ENCODE measurements around the gene CCR9.

The CCR9 gene

DNA sequence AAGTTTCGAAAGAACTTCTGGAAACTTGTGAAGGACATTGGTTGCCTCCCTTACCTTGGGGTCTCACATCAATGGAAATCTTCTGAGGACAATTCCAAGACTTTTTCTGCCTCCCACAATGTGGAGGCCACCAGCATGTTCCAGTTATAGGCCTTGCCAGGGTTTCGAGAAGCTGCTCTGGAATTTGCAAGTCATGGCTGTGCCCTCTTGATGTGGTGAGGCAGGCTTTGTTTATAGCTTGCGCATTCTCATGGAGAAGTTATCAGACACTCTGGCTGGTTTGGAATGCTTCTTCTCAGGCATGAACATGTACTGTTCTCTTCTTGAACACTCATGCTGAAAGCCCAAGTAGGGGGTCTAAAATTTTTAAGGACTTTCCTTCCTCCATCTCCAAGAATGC is 61.0 kb downstream of the CCR9 start:
- H3K4me2 ChIP-seq (ENCODE audit: low read depth, low read length, poor library complexity, severe bottlenecking), result no peak overlapping the region
- H3K79me2 ChIP-seq (ENCODE audit: insufficient read depth, low read length), result no peaks in the 10 kb centered on the region
- no peaks in the 10 kb centered on the region for H3K9me3 ChIP-seq (ENCODE audit: insufficient read depth, low read depth, low read length)
- H3K27me3 ChIP-seq (ENCODE audit: insufficient read depth, low read length, poor library complexity, severe bottlenecking), result no peaks in the 10 kb centered on the region
- H2AFZ ChIP-seq (ENCODE audit: low read length), result no peak overlapping the region
- H3K9ac ChIP-seq (ENCODE audit: low read depth, low read length, poor library complexity, severe bottlenecking), result no peak overlapping the region
- TF ChIP-seq EZH2phosphoT487 (IDR thresholded peaks at IDR 0.05; ENCODE audit: borderline replicate concordance), result no peak
- TF ChIP-seq, protein P1, sequence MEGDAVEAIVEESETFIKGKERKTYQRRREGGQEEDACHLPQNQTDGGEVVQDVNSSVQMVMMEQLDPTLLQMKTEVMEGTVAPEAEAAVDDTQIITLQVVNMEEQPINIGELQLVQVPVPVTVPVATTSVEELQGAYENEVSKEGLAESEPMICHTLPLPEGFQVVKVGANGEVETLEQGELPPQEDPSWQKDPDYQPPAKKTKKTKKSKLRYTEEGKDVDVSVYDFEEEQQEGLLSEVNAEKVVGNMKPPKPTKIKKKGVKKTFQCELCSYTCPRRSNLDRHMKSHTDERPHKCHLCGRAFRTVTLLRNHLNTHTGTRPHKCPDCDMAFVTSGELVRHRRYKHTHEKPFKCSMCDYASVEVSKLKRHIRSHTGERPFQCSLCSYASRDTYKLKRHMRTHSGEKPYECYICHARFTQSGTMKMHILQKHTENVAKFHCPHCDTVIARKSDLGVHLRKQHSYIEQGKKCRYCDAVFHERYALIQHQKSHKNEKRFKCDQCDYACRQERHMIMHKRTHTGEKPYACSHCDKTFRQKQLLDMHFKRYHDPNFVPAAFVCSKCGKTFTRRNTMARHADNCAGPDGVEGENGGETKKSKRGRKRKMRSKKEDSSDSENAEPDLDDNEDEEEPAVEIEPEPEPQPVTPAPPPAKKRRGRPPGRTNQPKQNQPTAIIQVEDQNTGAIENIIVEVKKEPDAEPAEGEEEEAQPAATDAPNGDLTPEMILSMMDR (conservative IDR thresholded peaks at IDR 0.05; ENCODE audit: low read length), result no peak
- H3K4me1 ChIP-seq (ENCODE audit: insufficient read depth, low read length, poor library complexity, severe bottlenecking), result peaks cover 24% of the 10 kb centered on the region
- H3K4me3 ChIP-seq (ENCODE audit: low read length, poor library complexity, severe bottlenecking), result no peak overlapping the region
- peaks cover 34% of the 10 kb centered on the region; the same call in 1 of the 2 replicates for H3K36me3 ChIP-seq (ENCODE audit: insufficient read depth, low read length)
- H4K20me1 ChIP-seq (ENCODE audit: insufficient read depth, low read length, poor library complexity, severe bottlenecking), result no peaks in the 10 kb centered on the region
- no peaks in the 10 kb centered on the region for H3F3A ChIP-seq (ENCODE audit: low read depth)
- no peaks in the 10 kb centered on the region for H3K9me2 ChIP-seq (replicated peaks; ENCODE audit: low read depth, low read length)

DNA sequence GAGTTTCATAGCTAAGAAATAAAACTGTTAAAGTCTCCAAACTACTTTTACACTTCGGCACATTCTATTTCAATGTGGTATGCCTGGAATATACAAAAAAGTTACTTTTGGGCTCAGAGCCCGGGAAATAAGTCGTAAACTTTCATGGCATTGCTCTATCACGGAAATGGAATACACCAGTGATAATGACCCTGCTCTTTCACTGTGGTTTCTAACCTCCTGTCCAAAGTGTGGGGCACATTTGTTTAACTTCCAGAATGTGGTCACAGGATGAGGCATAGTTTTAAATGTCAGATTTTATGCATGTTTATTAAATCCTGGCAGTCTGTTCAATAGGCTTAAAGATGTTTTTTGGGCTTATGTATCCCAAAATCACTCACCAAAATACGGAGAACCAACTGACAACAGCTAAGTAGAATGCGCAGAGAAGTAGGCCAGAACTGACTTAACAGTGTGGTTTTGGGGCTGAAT is 62.0 kb downstream of the CCR9 start:
- TF ChIP-seq, protein P1 (conservative IDR thresholded peaks at IDR 0.05; ENCODE audit: low read length), result no peak
- TF ChIP-seq EZH2phosphoT487 (IDR thresholded peaks at IDR 0.05; ENCODE audit: borderline replicate concordance), result no peak
- Histone ChIP-seq H3K27me3 (ENCODE audit: insufficient read depth, low read length, poor library complexity, severe bottlenecking) (no peaks in the 10 kb centered on the region), H3K9me2 (replicated peaks; ENCODE audit: low read depth, low read length) (no peaks in the 10 kb centered on the region), H4K20me1 (ENCODE audit: insufficient read depth, low read length, poor library complexity, severe bottlenecking) (no peaks in the 10 kb centered on the region), H3K4me1 (ENCODE audit: insufficient read depth, low read length, poor library complexity, severe bottlenecking) (peaks cover 14% of the 10 kb centered on the region), H3K9me3 (ENCODE audit: insufficient read depth, low read depth, low read length) (no peaks in the 10 kb centered on the region), H3K4me2 (ENCODE audit: low read depth, low read length, poor library complexity, severe bottlenecking) (no peak overlapping the region), H3K79me2 (ENCODE audit: insufficient read depth, low read length) (no peaks in the 10 kb centered on the region), H2AFZ (ENCODE audit: low read length) (no peak overlapping the region), H3K36me3 (ENCODE audit: insufficient read depth, low read length) (peaks cover 44% of the 10 kb centered on the region; the same call in 1 of the 2 replicates), H3K9ac (ENCODE audit: low read depth, low read length, poor library complexity, severe bottlenecking) (no peak overlapping the region), H3K4me3 (ENCODE audit: low read length, poor library complexity, severe bottlenecking) (no peak overlapping the region), H3F3A (ENCODE audit: low read depth) (no peaks in the 10 kb centered on the region)

DNA sequence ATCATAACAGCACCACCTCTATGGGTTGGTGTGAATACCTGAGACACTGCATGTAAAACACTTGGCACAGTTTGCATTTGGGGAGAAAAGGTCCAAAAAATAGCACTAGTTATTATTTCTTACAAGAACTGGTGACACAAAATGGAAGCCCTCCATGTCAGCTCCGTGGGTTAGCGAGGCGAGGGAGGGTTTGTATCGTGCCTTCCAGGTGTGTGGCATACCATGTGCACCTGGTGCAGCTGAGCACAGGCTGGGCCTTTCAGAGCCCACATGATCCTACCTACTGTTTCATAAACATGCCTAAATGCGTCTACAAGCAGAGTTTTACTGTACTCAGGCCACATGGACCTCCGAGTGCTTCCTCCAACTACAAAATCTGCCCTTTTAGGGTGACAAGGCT is 62.5 kb downstream of the CCR9 start:
- Histone ChIP-seq H3K4me2 (ENCODE audit: low read depth, low read length, poor library complexity, severe bottlenecking) (no peak overlapping the region), H3F3A (ENCODE audit: low read depth) (no peaks in the 10 kb centered on the region), H2AFZ (ENCODE audit: low read length) (no peak overlapping the region), H3K27me3 (ENCODE audit: insufficient read depth, low read length, poor library complexity, severe bottlenecking) (no peaks in the 10 kb centered on the region), H3K9me2 (replicated peaks; ENCODE audit: low read depth, low read length) (no peaks in the 10 kb centered on the region), H3K4me3 (ENCODE audit: low read length, poor library complexity, severe bottlenecking) (no peak overlapping the region), H3K4me1 (ENCODE audit: insufficient read depth, low read length, poor library complexity, severe bottlenecking) (peaks cover 9% of the 10 kb centered on the region), H3K79me2 (ENCODE audit: insufficient read depth, low read length) (no peaks in the 10 kb centered on the region), H3K9me3 (ENCODE audit: insufficient read depth, low read depth, low read length) (no peaks in the 10 kb centered on the region), H3K9ac (ENCODE audit: low read depth, low read length, poor library complexity, severe bottlenecking) (no peak overlapping the region), H3K36me3 (ENCODE audit: insufficient read depth, low read length) (peaks cover 49% of the 10 kb centered on the region; the same call in 1 of the 2 replicates), H4K20me1 (ENCODE audit: insufficient read depth, low read length, poor library complexity, severe bottlenecking) (no peaks in the 10 kb centered on the region)
- TF ChIP-seq, protein P1 (conservative IDR thresholded peaks at IDR 0.05; ENCODE audit: low read length), result no peak
- no peak for TF ChIP-seq EZH2phosphoT487 (IDR thresholded peaks at IDR 0.05; ENCODE audit: borderline replicate concordance)

All from Loucy (cell line).